GM10248 (cell line): ENCODE data around the gene GALNT17.

Source experiments
- CTCF ChIA-PET: fragments of 300-600 bp; sonication (Branson Sonifier 250); formaldehyde crosslinking; extraction: SDS; loops from one replicate; lab custom pipeline; 2021; ENCODE audit warnings: antibody characterized with exemption; lab: Yijun Ruan, JAX
- POLR2A ChIA-PET: fragments of 350-650 bp; sonication (Branson Sonifier 250); formaldehyde crosslinking; extraction: SDS; loops from one replicate; lab custom pipeline; 2020; ENCODE audit warnings: antibody characterized with exemption; lab: Yijun Ruan, JAX
- DNase-seq: peaks from one replicate; pipeline ENCODE4 v3.0.0; 2012; ENCODE audit errors: extremely low spot score
- TF ChIP-seq, protein P1 (sequence below): IDR thresholded peaks from 2 replicates; pipeline ENCODE4 v1.5.1; 2012; ENCODE audit warnings: mild to moderate bottlenecking, low read depth; ENCODE audit errors: extremely low read depth, missing control alignments, control extremely low read depth

The GALNT17 gene

DNA sequence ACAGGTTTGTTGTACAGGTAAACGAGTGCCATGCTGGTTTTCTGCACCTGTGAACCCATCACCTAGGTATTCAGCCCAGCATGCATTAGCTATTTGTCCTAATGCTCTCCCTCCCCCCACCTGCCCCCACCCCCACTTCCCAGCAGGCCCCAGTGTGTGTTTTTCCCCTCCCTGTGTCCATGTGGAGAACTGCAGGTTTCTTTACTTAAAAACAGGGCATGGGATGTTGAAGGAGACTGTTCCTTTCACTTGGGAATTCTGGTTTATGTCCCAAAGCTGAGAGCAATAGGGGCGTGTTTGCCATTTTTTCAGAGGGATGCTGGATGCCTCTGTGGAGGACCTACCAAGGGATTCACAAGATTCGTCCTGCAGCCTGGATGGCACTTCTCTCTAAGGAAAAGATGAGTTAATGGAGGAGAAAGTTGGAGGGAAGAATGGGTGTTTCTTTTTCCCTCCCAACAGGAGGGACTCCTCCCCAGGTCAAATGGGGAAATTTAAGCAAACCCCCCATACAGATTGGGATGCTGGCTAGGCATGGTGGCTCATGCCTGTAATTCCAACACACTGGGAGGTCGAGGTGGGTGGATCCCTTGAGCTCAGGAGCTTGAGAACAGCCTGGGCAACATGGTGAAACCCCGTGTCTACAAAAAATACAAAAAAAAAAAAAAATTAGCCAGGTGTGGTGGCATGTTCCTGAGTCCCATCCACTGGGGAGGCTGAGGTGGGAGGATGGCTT, 136.0 kb downstream of the GALNT17 start:
- POLR2A ChIA-PET, result no interaction called here
- CTCF ChIA-PET, result no interaction called here
- DNase-seq, result no peak
- TF ChIP-seq, protein P1, sequence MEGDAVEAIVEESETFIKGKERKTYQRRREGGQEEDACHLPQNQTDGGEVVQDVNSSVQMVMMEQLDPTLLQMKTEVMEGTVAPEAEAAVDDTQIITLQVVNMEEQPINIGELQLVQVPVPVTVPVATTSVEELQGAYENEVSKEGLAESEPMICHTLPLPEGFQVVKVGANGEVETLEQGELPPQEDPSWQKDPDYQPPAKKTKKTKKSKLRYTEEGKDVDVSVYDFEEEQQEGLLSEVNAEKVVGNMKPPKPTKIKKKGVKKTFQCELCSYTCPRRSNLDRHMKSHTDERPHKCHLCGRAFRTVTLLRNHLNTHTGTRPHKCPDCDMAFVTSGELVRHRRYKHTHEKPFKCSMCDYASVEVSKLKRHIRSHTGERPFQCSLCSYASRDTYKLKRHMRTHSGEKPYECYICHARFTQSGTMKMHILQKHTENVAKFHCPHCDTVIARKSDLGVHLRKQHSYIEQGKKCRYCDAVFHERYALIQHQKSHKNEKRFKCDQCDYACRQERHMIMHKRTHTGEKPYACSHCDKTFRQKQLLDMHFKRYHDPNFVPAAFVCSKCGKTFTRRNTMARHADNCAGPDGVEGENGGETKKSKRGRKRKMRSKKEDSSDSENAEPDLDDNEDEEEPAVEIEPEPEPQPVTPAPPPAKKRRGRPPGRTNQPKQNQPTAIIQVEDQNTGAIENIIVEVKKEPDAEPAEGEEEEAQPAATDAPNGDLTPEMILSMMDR, result no peak

DNA sequence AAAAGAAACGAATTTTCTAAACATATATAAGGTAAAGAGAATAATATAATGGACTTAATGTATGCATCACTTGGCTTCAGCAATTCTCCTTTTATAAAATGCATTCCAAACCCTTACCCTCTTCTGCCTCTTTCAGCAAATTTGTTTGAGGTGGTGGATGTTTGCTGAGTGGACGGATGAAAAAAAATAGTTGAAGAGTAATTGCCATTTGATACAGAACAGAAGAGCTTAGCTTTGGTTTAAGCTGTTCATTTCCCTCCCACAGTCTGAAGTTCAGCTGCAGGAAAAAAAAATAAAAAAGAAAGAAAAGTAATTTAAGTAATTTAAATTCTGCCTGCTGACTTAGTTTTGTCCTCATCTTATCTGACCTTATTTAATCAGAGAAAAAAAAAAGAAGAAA, 138.6 kb downstream of the GALNT17 start:
- POLR2A ChIA-PET, result no interaction called here
- DNase-seq, result no peak

DNA sequence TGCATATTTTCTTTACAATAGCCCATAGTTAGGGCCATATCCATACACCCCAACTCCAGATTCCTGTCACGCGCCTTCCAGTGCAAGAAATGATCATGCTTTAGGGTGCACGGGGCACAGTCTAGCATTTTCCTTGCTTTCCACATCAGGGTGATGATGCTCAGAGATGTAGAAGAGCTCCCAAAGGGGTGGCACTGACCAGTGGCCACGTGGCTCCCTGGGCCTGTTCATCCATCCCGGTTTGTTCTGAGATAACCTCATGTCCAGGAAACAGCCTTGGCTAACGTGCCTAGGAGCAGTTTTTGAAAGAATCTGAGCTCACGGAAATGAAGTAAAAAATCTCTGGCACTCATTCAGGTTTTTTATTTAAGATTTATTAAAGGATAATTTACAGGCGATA, 139.3 kb downstream of the GALNT17 start:
- no peak for DNase-seq
- ChIA-PET CTCF (no interaction called here), POLR2A (no interaction called here)
- TF ChIP-seq, protein P1, result no peak

More for the DNA sequence above, 138.6 kb downstream of the GALNT17 start:
- CTCF ChIA-PET, result no interaction called here
- TF ChIP-seq, protein P1, result no peak

DNA sequence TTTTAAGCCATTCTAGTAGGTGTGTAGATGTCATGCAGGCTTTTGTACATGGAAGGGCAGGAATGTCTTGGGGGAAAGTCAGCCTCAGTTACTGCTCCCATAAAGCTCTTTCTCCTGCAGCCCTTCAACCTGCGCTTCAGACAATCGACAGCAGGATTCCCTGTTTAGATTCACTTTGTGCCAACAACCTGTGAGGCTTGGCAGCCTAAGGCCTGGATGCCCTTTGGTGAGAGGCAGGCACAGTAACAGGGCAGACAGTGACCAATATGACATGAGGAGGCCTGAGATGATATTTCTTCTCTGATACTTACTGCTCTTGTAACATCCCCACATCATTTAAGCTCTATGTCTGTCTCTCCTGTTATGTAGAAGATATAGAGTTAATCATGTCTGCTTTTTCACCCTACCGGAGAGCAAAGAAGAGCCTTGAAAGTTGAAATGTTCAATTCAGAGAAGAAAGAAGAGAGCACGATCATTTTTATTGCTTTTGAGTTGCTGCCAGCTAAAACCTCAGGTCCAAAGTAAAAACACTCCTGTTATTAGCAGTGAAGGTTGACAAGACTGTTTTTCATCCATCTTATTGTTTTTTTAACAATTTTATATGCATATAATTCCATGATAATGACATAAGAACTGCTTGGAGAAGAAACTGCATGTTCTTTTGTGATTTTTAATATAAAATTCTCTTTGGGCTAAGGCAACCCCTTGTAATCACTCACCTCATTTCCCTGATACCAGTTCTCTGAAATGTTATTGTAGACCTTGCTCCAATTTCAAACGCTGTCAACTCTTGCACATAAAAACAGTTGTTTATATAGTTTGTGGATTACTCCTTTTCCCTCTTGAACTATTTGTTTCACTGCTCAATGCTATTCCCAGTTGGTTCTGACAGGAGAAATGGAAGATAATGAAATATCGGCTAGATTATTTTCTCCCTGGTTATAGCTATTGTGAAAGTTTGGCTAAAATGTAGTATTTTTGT, 140.9 kb downstream of the GALNT17 start:
- TF ChIP-seq, protein P1, result no peak
- ChIA-PET CTCF (no interaction called here), POLR2A (no interaction called here)
- DNase-seq, result no peak

DNA sequence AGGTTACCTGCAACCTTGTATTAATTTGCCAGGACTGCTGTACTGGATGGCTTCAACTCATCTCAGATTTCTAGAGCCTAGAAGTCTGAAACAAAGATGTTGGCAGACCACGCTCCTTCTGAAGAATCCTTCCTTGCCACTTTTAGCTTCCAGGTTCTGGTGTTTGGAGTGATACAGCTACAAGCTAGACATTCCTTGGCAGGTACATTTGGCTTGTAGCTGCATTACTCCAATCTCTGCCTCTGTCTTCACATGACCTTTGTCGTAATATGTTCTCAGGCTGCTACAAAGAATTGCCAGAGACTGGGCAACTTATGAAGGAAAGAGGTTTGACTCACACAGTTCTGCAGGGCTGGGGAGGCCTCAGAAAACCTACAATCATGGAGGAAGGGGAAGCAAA, 146.3 kb downstream of the GALNT17 start:
- ChIA-PET POLR2A (no interaction called here), CTCF (no interaction called here)
- TF ChIP-seq, protein P1, result no peak
- DNase-seq, result no peak

DNA sequence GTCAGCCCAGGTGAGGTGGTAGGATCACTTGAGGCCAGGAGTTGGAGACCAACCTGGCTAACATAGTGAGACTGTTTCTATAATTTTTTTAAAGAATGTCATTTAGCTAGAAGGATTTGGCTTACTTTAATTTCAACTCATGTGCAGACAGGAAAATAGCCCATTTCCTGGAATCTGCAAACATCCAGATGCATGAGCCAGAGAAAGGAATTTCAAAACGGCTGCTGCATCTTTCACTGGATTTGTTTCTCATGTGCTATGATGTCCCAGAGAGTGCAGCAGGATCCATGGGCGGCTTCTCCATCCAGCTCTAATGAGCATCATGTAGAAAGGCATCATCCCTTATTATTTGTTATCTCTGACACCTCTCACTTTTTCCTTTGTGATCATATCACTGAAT, 149.3 kb downstream of the GALNT17 start:
- ChIA-PET POLR2A (no interaction called here), CTCF (no interaction called here)
- no peak for DNase-seq
- TF ChIP-seq, protein P1, result no peak
